ENCODE measurements around the gene LRRIQ4.

The LRRIQ4 gene

DNA sequence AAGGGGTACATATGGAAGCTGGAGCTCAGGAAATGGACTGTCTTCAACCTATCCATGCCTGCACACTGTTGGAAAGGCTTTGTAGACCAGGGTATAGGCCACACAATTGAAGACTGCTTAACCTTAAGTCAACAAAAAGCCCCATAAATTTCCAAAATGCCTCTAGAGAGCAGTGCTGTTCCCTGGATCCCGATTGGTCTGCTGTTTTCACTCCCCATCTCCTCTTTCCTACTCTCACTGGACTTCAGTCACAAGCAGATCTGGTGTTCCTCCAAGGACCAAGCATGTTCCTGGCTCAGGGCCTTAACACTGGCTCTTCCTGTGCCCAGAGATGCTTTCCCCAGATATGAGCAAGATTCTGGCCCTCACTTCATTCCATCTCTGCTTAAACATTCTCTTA lies 22.9 kb downstream of the LRRIQ4 start (continued):
- TF ChIP-seq ZNF26 (tag by site-specific recombination; IDR thresholded peaks at IDR 0.05) (no peak), ZBTB48 (tag by site-specific recombination; IDR thresholded peaks at IDR 0.05) (no peak), ZNF473 (tag by site-specific recombination; IDR thresholded peaks at IDR 0.05) (no peak), ZNF16 (tag by site-specific recombination; IDR thresholded peaks at IDR 0.05; ENCODE audit: low read depth) (no peak), SP3 (tag by site-specific recombination; IDR thresholded peaks at IDR 0.05) (no peak), MEIS1 (CRISPR knock-in tag; IDR thresholded peaks at IDR 0.05; ENCODE audit: borderline replicate concordance) (no peak)
- TF ChIP-seq, protein P1, sequence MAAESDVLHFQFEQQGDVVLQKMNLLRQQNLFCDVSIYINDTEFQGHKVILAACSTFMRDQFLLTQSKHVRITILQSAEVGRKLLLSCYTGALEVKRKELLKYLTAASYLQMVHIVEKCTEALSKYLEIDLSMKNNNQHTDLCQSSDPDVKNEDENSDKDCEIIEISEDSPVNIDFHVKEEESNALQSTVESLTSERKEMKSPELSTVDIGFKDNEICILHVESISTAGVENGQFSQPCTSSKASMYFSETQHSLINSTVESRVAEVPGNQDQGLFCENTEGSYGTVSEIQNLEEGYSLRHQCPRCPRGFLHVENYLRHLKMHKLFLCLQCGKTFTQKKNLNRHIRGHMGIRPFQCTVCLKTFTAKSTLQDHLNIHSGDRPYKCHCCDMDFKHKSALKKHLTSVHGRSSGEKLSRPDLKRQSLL (tag by site-specific recombination; IDR thresholded peaks at IDR 0.05) = no peak
- TF ChIP-seq, protein P2, sequence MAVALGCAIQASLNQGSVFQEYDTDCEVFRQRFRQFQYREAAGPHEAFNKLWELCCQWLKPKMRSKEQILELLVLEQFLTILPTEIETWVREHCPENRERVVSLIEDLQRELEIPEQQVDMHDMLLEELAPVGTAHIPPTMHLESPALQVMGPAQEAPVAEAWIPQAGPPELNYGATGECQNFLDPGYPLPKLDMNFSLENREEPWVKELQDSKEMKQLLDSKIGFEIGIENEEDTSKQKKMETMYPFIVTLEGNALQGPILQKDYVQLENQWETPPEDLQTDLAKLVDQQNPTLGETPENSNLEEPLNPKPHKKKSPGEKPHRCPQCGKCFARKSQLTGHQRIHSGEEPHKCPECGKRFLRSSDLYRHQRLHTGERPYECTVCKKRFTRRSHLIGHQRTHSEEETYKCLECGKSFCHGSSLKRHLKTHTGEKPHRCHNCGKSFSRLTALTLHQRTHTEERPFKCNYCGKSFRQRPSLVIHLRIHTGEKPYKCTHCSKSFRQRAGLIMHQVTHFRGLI (tag by site-specific recombination; IDR thresholded peaks at IDR 0.05) = no peak

- no peak overlapping the region for H3K27ac ChIP-seq (ENCODE audit: extremely low read depth, low read depth, low read length)
- H3K4me1 ChIP-seq (ENCODE audit: control insufficient read depth, insufficient read depth, low read length) = no peaks in the 10 kb centered on the region
- CTCF ChIA-PET = interaction anchor here (0.6 kb wide), 1 partner anchor 8 kb away, joined by 7 read pairs; no protein-coding TSS in a partner anchor
- H3K36me3 ChIP-seq (ENCODE audit: control insufficient read depth in 2 of 2, insufficient read depth in 1 of 2, low read length in 2 of 2) = no peaks in the 10 kb centered on the region
- no peak overlapping the region for H3K4me3 ChIP-seq (ENCODE audit: low read depth, low read length)
- H3K9me3 ChIP-seq (ENCODE audit: control insufficient read depth, insufficient read depth, low read depth, low read length) = no peaks in the 10 kb centered on the region
- POLR2A ChIA-PET = no interaction called here
- TF ChIP-seq ZNF629 (tag by site-specific recombination; IDR thresholded peaks at IDR 0.05) (no peak), ZBTB26 (tag by site-specific recombination; optimal IDR thresholded peaks at IDR 0.05) (no peak), KLF7 (tag by site-specific recombination; IDR thresholded peaks at IDR 0.05; ENCODE audit: borderline replicate concordance) (no peak), KLF1 (tag by site-specific recombination; IDR thresholded peaks at IDR 0.05) (no peak), CTCF (tag by site-specific recombination; IDR thresholded peaks at IDR 0.05) (no peak), KLF10 (tag by site-specific recombination; IDR thresholded peaks at IDR 0.05) (no peak), ZNF140 (tag by site-specific recombination; IDR thresholded peaks at IDR 0.05) (no peak), HOXA7 (CRISPR knock-in tag; IDR thresholded peaks at IDR 0.05; ENCODE audit: borderline replicate concordance) (no peak), ZNF623 (tag by site-specific recombination; IDR thresholded peaks at IDR 0.05) (no peak), ZBTB8A (tag by site-specific recombination; IDR thresholded peaks at IDR 0.05) (no peak), ZNF311 (tag by site-specific recombination; IDR thresholded peaks at IDR 0.05; ENCODE audit: borderline replicate concordance) (no peak), ZNF664 (tag by site-specific recombination; IDR thresholded peaks at IDR 0.05) (no peak), ZNF558 (tag by site-specific recombination; IDR thresholded peaks at IDR 0.05) (no peak)
- TF ChIP-seq, protein P3, sequence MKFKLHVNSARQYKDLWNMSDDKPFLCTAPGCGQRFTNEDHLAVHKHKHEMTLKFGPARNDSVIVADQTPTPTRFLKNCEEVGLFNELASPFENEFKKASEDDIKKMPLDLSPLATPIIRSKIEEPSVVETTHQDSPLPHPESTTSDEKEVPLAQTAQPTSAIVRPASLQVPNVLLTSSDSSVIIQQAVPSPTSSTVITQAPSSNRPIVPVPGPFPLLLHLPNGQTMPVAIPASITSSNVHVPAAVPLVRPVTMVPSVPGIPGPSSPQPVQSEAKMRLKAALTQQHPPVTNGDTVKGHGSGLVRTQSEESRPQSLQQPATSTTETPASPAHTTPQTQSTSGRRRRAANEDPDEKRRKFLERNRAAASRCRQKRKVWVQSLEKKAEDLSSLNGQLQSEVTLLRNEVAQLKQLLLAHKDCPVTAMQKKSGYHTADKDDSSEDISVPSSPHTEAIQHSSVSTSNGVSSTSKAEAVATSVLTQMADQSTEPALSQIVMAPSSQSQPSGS (tag by site-specific recombination; IDR thresholded peaks at IDR 0.05; ENCODE audit: low read depth) = no peak
- TF ChIP-seq, protein P4, sequence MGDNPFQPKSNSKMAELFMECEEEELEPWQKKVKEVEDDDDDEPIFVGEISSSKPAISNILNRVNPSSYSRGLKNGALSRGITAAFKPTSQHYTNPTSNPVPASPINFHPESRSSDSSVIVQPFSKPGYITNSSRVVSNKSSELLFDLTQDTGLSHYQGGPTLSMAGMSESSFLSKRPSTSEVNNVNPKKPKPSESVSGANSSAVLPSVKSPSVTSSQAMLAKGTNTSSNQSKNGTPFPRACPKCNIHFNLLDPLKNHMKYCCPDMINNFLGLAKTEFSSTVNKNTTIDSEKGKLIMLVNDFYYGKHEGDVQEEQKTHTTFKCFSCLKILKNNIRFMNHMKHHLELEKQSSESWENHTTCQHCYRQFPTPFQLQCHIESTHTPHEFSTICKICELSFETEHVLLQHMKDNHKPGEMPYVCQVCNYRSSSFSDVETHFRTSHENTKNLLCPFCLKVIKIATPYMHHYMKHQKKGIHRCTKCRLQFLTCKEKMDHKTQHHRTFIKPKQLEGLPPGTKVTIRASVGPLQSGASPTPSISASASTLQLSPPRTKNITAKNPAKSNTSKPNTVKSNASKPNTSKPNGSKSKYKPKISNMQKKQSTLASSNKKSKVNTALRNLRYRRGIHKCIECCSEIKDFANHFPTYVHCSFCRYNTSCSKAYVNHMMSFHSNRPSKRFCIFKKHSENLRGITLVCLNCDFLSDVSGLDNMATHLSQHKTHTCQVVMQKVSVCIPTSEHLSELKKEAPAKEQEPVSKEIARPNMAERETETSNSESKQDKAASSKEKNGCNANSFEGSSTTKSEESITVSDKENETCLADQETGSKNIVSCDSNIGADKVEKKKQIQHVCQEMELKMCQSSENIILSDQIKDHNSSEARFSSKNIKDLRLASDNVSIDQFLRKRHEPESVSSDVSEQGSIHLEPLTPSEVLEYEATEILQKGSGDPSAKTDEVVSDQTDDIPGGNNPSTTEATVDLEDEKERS (tag by site-specific recombination; IDR thresholded peaks at IDR 0.05) = no peak
Observed at GRCh38 chr3:169836078-169836941, 23.6 kb downstream of the LRRIQ4 start.

Measured in HEK293 (cell line).